ENCODE measurements around the gene PPP1CA. TPM values are rescaled to one million over a fixed set of nuclear protein-coding genes. Genes with fewer than 3 reads are reported as not detected.
"Not testable (repeated sequence)": the region's sequence is repeated elsewhere in the genome, so short reads cannot be mapped to it uniquely, and the experiment has no call there.

The PPP1CA gene
- total RNA-seq, 2 donors from 2014 or later, result 133 to 146 TPM

DNA sequence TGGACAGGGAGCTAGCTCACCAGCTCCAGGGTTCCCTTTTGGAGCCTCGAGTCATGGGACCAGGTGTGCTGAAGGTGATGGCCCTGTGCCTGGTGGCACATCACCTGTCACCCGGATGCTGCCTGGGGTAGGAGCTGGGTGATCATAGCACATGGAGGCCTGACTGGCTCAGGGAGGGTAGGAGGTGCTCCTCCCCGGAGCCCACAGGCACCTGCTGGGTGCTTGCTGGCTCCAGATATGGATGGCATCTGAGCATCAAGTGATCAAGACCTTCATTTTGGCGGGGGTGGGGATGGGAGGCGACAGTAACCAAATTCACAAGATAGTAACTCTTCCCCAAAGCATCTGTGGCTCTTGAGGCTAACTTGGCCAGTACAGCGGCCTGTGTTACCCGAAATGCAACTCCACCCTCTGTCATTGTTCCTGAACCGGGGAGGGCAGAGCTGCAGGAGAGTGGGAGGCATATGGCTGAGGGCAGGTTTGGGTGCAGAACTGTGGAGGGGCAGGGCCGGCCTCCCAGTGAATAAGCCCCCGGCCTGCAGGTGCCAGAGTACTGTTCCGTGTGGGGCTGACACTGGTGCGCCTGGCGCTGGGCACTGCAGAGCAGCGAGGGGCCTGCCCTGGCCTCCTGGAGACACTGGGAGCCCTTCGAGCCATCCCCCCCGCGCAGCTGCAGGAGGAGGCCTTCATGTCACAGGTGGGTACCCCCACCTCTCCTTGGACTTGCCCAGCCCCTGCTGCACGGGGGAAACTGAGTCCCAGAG, 7.0 kb upstream of the PPP1CA start:
- H3K9me3 ChIP-seq (ENCODE audit: control insufficient read depth, low read length, poor library complexity, severe bottlenecking), result no peaks in the 10 kb centered on the region
- H3K27ac Mint-ChIP-seq, result peak overlapping the region; percentile 94
- ATAC-seq, result peak; percentile 17
- DNase-seq, result no peak
- H3K4me1 Mint-ChIP-seq, result peaks cover 74% of the 10 kb centered on the region
- H3K4me3 Mint-ChIP-seq, result peak overlapping the region; percentile 99
- H3K27me3 Mint-ChIP-seq, result no peaks in the 10 kb centered on the region
- peaks cover 9% of the 10 kb centered on the region for H3K36me3 Mint-ChIP-seq (ENCODE audit: low read depth)

DNA sequence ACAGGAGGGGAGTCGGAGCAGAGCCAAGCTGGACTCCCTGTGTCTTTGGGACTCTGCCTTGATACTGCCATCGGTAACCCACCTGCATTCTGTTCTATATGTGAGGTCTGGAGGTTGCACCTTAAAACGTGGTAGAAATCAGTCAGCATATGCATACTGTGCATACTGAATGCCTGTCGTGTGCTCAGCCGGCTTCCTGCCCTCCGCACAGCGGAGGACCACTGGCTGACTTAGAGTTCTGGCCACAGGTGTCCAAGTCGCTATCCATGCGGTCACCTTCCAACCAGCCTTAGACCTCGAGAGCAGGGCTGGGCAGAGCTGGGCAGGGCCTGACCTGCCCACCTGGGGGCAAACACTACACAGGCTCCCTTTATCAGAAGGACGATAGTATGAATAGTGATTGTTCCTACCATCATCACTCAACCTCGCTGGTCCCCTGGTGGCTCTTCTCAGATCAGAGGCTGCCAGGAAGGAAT, 6.1 kb upstream of the PPP1CA start:
- Mint-ChIP-seq H3K27ac (peak overlapping the region; percentile 94), H3K27me3 (no peaks in the 10 kb centered on the region), H3K36me3 (ENCODE audit: low read depth) (peaks cover 9% of the 10 kb centered on the region), H3K4me3 (peak overlapping the region; percentile 99), H3K4me1 (peaks cover 69% of the 10 kb centered on the region)
- ATAC-seq, result no peak
- no peak for DNase-seq
- no peaks in the 10 kb centered on the region for H3K9me3 ChIP-seq (ENCODE audit: control insufficient read depth, low read length, poor library complexity, severe bottlenecking)

DNA sequence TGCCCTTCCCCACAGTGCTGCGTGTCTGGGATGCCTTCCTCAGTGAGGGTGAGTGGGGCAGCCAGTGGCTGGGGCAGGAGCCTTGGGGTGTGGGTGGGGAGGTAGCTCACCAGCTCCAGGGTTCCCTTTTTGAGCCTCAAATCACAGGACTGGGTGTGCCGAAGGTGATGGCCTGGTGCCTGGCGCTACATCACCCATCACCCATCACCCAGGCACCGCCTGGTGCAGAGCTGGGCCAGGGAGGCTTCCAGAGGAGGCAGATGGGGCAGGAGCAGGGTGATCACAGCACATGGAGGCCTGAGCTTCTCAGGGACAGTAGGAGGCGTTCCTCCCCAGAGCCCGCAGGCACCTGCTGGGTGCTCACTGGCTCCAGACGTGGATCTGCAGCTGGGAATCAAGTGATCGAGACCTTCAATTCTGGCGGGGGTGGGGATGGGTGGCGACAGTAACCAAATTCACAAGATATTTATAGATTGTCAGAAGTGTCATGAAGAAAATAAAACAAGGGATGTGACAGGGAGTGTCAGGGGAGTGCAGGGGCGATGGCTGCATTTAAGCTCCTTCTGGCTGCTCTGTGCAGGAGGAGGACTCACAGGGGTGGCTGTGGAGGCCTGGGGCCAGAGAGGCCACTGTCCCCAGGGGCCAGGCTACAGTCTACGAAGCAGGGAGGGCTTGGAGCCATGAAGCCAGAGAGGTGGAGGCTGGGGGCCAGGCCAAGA, 5.5 kb upstream of the PPP1CA start:
- ATAC-seq (no peak), DNase-seq (no peak)
- no peaks in the 10 kb centered on the region for H3K9me3 ChIP-seq (ENCODE audit: control insufficient read depth, low read length, poor library complexity, severe bottlenecking)
- Mint-ChIP-seq H3K4me3 (peak overlapping the region; percentile 99), H3K27ac (peak overlapping the region; percentile 94), H3K4me1 (peaks cover 64% of the 10 kb centered on the region), H3K36me3 (ENCODE audit: low read depth) (peaks cover 9% of the 10 kb centered on the region), H3K27me3 (no peaks in the 10 kb centered on the region)

DNA sequence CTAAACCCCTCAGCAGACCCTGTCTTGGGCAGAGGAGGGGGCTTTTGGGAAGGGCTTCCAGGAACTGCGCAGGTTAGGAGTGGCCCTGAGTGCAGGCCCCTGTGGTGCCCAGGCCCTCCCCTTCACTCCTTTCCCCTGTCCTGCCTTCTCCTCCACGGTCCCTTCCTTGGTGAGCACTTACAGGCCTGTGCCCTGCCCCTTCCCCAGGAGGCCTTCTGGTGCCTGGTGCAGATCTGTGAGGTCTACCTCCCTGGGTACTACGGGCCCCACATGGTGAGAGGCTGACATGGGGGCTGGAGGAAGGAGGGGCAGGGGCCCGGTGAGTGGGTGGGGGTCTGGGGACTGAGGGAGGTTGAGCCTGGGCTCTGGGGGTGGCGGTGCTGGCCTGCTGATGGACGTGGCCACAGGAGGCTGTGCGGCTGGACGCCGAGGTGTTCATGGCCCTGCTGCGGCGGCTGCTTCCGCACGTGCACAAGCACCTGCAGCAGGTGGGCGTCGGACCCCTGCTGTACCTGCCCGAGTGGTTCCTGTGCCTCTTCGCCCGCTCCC, 4.8 kb upstream of the PPP1CA start:
- ATAC-seq (no peak), DNase-seq (no peak)
- Mint-ChIP-seq H3K27ac (peak overlapping the region; percentile 94), H3K4me3 (peak overlapping the region; percentile 99), H3K27me3 (no peaks in the 10 kb centered on the region), H3K4me1 (peaks cover 58% of the 10 kb centered on the region), H3K36me3 (ENCODE audit: low read depth) (peaks cover 9% of the 10 kb centered on the region)
- no peaks in the 10 kb centered on the region for H3K9me3 ChIP-seq (ENCODE audit: control insufficient read depth, low read length, poor library complexity, severe bottlenecking)

DNA sequence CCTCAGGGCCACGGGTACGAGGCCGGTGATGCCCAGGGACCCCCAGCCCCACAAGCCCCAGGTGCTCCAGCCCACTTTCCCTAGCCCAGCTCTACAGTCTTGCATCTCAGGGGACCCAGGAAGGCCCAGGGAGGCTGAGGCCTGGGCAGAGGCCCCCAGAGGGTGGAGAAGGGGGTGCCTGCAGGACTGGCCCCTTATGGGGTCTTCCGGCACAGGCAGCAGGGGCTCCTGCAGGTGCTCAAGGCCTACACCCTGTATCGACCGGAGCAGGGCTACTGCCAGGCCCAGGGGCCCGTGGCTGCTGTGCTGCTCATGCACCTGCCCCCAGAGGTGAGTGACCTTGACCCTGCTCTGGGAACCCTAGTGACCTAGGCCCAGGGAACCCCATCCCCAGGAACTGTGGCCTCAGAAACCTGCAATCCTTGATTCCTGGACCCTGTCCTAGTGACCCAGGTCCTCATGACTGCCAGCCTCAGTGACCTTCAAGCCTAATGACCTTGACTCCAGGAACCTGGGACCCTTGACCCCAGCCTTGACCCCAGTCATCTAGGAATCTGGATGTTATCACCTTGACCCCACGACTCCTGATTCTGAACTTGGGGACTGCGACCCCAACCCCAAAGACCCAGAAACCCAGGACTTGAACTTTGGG, 4.2 kb upstream of the PPP1CA start:
- H3K4me1 Mint-ChIP-seq, result peaks cover 51% of the 10 kb centered on the region
- DNase-seq (no peak), ATAC-seq (no peak)
- H3K4me3 Mint-ChIP-seq, result peak overlapping the region; percentile 99
- H3K36me3 Mint-ChIP-seq (ENCODE audit: low read depth), result peaks cover 9% of the 10 kb centered on the region
- no peaks in the 10 kb centered on the region for H3K9me3 ChIP-seq (ENCODE audit: control insufficient read depth, low read length, poor library complexity, severe bottlenecking)
- H3K27me3 Mint-ChIP-seq, result no peaks in the 10 kb centered on the region
- peak overlapping the region; percentile 94 for H3K27ac Mint-ChIP-seq

DNA sequence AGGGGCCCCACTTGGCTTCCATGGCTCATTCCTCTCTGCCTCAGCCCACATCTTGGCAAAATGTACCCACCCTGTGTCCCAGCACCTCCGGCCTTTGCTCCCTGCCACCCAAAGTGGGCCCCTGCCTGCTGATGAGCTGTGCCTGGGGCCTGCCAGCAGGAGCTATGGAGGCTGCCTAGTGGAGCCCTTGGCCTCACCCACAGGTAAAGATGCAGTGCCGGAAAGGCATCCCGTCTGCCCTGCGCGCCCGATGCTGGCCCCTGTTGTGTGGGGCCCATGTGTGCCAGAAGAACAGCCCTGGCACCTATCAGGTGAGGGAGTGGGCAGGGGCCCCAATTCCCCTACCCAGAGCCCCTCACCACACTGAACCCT, 3.5 kb upstream of the PPP1CA start:
- DNase-seq (no peak), ATAC-seq (no peak)
- peak overlapping the region; percentile 94 for H3K27ac Mint-ChIP-seq
- peaks cover 9% of the 10 kb centered on the region for H3K36me3 Mint-ChIP-seq (ENCODE audit: low read depth)
- no peaks in the 10 kb centered on the region for H3K9me3 ChIP-seq (ENCODE audit: control insufficient read depth, low read length, poor library complexity, severe bottlenecking)
- H3K27me3 Mint-ChIP-seq, result no peaks in the 10 kb centered on the region
- peaks cover 50% of the 10 kb centered on the region for H3K4me1 Mint-ChIP-seq
- H3K4me3 Mint-ChIP-seq, result peak overlapping the region; percentile 99

DNA sequence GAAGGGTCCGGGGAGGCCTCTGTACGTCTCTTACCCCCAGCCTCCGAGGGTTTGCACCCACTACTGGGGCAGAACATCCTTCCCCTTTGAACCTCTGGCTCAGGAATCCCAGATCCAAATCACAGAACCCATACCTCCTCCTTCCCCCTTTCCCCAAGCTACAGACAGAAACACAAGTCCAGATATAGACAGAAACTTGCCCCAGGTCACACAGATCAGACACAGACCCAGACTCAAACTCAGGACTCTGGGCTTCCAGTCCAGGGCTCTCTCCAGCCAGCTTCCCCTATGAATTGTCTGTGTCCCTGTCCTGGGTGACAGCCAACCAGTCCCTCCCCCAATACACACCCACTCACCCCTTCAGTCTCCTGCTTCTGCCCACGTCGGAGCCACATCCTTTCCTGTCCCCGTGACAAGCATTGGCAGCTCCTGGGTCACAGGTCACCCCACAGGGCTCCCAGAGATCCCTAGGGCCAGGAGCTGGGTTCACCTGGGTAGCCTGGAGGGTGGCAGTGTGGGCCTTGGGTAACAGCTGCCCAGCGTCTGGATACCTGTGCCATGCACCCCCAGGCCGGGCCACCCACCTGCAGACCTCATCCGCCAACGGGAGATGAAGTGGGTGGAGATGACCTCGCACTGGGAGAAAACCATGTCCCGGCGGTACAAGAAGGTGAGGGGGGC, 3.0 kb upstream of the PPP1CA start:
- Mint-ChIP-seq H3K4me1 (peaks cover 46% of the 10 kb centered on the region), H3K27ac (peak overlapping the region; percentile 94), H3K36me3 (ENCODE audit: low read depth) (peaks cover 9% of the 10 kb centered on the region), H3K4me3 (peak overlapping the region; percentile 99), H3K27me3 (no peaks in the 10 kb centered on the region)
- no peaks in the 10 kb centered on the region for H3K9me3 ChIP-seq (ENCODE audit: control insufficient read depth, low read length, poor library complexity, severe bottlenecking)
- no peak for DNase-seq
- ATAC-seq, result no peak

DNA sequence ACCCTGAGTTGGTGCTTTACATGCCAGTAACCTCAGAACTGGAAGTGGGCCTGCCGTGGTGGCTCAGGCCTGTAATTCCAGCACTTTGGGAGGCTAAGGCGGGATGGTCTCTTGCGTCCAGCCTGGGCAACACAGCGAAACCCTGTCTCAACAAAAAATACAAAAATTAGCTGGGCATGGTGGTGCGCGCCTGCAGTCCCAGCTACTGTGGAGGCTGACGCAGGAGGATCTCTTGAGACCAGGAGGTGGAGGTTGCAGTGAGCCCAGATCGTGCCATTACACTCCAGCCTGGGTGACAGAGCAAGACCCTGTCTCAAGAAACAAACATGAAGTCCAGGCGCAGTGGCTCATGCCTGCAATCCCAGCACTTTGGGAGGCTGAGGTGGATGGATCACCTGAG, 1.4 kb upstream of the PPP1CA start:
- not testable (repeated sequence) for DNase-seq; H3K27me3 Mint-ChIP-seq; H3K36me3 Mint-ChIP-seq (ENCODE audit: low read depth); H3K9me3 ChIP-seq (ENCODE audit: control insufficient read depth, low read length, poor library complexity, severe bottlenecking); ATAC-seq
- peaks cover 37% of the 10 kb centered on the region for H3K4me1 Mint-ChIP-seq
- H3K27ac Mint-ChIP-seq, result peak overlapping the region; percentile 94
- H3K4me3 Mint-ChIP-seq, result peak overlapping the region; percentile 99

DNA sequence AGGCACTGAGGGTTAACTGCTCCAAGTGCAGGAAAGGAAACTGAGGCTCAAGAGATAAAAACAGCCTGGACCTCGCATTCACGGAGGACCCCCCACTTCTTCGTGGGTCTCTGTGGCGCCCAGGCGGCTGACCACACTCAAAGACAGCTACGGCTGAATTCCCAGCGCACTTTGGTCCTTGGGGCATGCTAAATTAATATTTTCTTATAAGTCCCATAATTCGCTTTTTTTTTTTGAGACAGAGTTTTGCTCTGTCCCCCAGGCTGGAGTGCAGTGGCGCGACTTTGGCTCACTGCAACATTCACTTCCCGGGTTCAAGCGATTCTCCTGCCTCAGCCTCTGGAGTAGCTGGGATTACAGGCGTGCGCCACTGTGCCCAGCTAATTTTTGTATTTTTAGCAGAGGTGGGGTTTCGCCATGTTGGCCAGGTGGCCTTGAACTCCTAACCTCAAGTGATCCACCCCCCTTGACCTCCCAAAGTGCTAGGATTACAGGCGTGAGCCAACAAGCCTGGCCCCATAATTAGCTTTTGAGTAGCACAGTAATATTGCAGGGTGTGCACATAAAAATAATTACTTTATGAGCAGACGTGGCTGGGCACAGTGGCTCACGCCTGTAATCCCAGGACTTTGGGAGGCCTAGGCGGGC, 658 bp upstream of the PPP1CA start:
- not testable (repeated sequence) for H3K27me3 Mint-ChIP-seq; H3K36me3 Mint-ChIP-seq (ENCODE audit: low read depth); ATAC-seq; DNase-seq; H3K9me3 ChIP-seq (ENCODE audit: control insufficient read depth, low read length, poor library complexity, severe bottlenecking)
- peak overlapping the region; percentile 94 for H3K27ac Mint-ChIP-seq
- peaks cover 39% of the 10 kb centered on the region for H3K4me1 Mint-ChIP-seq
- peak overlapping the region; percentile 99 for H3K4me3 Mint-ChIP-seq

DNA sequence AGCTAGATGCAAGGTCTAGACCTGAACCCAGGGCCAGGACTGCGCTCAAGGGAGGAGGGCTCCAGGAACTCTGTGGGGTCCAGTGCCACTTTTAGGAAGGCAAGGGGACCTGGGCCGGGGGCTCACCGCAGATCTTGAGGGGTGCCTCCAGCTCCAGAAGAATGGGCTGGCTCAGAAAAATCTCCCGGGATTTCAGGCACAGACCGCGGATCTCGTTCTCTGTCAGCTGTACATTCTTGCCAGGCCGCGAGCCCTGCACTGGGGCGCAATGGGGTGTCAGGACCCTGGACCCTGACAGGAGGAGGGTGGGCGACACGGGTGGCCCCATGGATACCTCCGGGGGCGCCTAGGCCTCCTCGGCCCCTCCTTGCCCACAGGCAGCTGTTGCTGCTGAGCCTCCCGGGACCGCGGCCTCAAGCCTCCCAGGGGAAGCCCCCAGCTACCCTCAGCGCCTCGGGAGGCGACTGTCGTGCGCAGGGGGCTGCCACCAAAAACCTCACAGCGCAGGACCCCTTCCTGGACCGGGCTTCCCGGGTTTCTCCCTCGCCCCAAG, 640 bp downstream of the PPP1CA start:
- Mint-ChIP-seq H3K36me3 (ENCODE audit: low read depth) (peaks cover 6% of the 10 kb centered on the region), H3K27ac (peak overlapping the region; percentile 89), H3K27me3 (no peaks in the 10 kb centered on the region), H3K4me1 (peaks cover 36% of the 10 kb centered on the region), H3K4me3 (peak overlapping the region; percentile 88)
- DNase-seq (no peak), ATAC-seq (peak; percentile 2)
- H3K9me3 ChIP-seq (ENCODE audit: control insufficient read depth, low read length, poor library complexity, severe bottlenecking), result no peaks in the 10 kb centered on the region

DNA sequence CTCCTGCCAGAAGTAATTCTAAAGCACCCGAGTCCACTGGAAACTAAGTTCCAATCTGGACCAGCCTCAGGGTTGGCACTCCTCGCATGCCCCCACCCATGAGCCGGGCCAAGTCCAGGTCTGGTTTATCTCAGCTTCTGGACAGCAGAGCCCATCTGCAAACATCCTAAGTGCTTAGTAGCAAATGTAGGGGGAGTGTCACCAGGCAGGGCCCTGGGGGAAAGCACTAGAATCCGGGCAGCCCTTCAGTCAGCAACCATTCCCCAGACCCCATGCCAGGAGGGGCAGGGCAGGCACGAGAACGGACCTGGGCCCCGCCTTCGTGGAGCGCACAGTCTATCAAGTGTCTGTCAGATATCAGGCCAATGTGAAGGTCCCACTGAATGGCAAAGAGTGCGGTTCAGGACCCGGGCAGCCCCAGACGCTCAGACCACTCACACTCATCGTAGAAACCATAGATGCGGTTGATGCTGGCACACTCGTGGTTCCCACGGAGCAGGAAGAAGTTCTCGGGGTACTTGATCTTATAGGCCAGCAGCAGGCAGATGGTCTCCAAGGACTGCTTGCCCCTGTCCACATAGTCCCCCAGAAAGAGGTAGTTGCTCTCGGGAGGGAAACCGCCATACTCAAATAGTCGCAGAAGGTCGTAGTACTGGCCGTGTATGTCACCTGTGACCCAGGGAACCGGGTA, 1.3 kb downstream of the PPP1CA start:
- H3K9me3 ChIP-seq (ENCODE audit: control insufficient read depth, low read length, poor library complexity, severe bottlenecking), result no peaks in the 10 kb centered on the region
- H3K27ac Mint-ChIP-seq, result peak overlapping the region; percentile 89
- DNase-seq (no peak), ATAC-seq (no peak)
- peaks cover 6% of the 10 kb centered on the region for H3K36me3 Mint-ChIP-seq (ENCODE audit: low read depth)
- H3K4me1 Mint-ChIP-seq, result peaks cover 33% of the 10 kb centered on the region
- H3K27me3 Mint-ChIP-seq, result no peaks in the 10 kb centered on the region
- peak overlapping the region; percentile 88 for H3K4me3 Mint-ChIP-seq
